GM19463 (cell line): Measurements from ENCODE around the gene CYB5R3.
"Not testable (repeated sequence)": the region's sequence is repeated elsewhere in the genome, so short reads cannot be mapped to it uniquely, and the experiment has no call there.

ENCODE experiments used
- ATAC-seq: cut with Tn5 transposase; IDR thresholded peaks from one replicate; pipeline ENCODE4 v1.9.1; 2021; ENCODE audit warnings: mild to moderate bottlenecking, moderate library complexity; ENCODE audit not compliant: unreplicated experiment

CYB5R3 gene

DNA sequence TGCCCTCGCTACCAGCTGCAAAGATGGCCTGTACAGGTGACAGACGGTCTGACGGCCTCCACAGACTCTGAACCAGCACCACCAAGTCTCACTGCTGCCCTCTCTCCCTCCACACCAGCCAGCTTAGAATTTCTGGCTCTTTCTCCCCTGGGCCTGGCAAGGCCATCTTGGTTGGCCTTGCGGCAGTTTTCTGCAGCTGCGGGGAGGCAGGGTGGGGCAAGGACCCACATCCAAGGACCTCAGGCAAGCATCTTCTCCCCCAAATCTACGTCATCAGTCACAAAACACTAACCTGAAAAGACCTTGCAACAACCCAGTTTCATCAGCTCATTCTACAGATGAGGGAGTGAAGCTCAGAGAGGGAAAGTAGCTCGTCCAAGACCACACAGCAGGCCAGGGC, 22.8 kb downstream of the CYB5R3 start:
- ATAC-seq = no peak

DNA sequence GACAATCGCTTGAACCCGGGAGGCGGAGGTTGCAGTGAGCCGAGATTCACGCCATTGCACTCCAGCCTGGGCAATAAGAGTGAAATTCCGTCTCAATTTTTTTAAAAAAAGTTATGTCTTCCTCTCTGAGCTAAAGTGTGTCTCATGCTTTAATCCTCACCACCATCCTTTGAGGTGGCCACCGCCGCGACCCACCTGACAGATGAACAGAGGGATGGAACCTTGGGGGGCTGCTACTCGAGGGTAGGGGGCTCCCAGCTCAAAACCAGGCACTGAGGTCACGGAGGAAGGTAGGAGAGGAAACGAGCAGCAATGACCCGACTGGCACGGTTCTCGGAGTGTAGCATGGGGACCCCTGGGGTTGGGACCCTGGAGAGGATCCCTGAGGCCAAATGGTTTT, 23.8 kb downstream of the CYB5R3 start:
- ATAC-seq = no peak

DNA sequence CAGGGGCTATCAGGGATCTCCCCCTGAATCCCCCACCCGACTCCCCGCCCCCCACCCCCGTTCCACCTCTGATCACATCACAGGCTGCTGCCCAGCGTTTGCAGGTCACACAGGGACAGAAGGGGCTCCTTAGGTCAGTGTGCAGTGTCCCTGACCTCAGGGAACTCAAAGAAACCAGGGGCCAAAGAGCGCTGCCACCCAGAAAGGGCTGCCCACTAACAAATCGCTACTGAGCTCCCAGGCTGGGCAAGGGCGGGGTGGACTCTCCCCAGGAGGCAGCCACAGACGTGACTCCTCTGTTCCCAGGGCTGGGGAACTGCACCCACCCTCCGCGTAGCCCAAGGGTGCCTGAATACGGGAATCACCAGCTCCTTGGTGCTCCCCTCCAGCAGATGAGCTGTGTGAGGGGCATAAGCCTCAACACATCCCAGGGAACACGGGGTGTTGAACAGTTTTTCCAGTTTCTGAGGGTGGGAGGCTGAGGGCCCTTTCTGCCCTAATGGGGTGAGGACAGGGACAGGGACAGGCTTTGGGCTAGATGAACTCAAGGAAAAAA, 24.6 kb downstream of the CYB5R3 start:
- ATAC-seq = no peak

DNA sequence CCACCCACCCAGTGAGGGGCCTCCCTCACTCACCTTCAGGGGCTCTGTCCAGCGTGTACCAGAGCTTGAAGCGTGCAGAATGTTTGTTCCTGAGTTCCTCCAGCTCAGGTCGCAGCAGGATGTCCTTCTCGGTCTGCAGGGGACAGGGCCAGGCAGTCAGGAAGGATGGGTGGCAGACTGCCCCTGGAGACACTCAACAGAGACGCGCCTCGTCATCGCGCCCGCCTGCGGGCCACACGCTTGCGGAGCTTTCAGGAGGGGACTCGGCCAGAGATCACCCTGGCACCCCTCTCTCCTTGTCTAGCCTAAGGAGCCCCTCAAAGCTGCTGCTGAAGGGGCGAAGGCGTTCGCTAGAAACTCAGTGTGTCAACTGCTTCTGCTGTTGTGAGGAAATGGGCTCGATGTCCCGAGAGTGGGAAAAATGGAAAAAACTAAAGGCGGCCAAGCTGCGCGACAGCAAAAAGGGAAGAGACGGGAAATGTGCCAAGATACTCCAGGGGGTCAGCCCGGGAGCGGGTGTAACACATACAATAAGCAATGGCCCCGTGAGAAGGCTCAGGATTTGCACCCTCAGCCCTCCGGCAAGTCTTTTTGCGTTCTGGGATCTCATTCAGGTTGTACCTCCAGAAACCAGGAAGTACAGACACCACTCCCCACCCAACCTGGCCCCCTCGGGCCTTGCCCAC, 25.3 kb downstream of the CYB5R3 start:
- no peak for ATAC-seq

DNA sequence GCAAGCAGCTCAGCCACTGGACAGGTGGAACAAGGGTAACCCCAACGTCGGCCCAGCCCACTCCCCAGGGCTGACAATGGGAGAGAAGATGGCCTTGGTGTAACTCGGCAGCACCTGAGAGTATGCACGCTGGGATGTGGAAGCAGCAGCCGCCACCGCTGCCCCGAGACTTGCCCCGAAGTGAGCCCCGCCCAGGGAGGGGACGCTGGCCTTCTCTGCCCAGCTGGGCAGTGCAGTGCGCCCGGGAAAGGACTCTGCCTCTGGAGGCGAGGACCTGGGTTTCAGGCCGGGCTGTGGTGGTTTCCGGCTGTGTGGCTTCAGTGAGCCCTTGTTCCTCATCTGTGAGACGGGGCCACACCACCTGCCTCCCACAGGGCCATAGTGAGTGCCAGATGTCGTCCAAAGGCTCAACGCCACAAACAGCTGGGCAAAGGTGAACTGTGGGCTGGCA, 25.9 kb downstream of the CYB5R3 start:
- no peak for ATAC-seq

DNA sequence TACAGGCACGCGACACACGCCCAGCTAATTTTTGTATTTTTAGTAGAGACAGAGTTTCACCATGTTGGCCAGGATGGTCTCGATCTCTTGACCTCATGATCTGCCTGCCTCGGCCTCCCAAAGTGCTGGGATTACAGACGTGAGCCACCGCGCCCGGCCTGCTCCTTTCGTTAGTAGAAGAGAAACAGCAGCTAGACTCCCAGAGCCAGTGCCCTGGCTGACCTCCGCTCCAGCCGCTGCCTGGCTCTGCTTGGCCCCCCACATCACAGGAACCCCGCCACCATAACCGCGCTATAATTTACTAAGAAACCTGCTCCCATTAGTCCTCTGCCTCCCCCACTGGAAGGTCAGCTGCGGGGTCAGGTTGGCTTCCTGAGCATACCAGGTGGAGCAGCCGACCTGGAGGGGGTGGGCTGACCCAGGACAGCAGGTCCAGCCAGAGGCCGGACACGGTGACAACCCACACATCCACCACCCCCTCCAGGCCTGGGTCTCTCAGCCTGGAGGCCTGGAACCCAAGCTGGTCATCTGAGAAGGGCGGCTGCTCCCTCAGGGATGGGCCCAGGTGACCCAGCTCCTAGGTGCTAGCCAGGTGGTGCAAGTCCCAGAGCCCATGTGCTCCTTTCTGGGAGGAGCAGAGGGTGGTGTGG, 27.0 kb downstream of the CYB5R3 start:
- no peak for ATAC-seq

DNA sequence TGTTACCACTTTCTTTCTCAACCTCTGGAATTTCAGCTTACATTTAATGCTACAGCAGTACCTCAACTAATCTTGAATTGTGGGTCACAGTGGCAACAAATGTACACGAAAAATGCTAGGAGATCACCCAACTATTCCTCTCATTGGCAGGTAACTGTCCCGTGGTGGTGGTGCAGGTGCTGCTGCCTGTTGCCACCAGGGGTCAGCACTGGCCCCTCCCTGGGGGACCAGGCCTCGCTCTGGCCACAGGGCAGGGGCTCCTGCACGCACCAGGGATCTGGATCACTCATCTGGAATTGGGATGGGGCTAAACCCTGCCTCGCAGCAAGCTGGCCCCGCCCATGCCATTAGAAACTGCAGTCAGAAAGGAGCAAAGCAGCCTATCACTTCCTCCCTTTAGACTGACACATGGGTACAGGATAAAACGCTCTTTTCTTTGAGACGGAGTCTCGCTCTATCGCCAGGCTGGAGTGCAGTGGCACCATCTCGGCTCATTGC, 27.6 kb downstream of the CYB5R3 start:
- peak; percentile 53 for ATAC-seq

DNA sequence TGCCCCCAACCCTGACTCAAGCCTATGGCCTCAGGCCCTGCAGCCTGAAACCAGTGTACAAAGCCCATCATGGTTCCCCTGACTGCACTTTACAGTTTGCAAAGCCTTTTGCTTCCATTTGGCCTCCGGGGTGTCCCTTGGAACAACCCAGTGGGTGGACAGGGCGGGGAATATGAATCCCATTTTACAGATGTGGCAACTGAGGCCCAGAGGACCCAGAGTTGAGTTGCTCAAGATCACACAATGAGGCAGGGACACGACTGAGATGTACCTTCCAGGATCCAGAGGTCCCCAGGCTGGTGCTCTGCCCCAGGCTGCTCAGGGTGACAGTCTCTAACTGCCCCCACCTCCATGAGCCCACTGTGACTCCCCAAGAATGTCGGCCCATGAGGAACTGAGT, 29.1 kb downstream of the CYB5R3 start:
- no peak for ATAC-seq

DNA sequence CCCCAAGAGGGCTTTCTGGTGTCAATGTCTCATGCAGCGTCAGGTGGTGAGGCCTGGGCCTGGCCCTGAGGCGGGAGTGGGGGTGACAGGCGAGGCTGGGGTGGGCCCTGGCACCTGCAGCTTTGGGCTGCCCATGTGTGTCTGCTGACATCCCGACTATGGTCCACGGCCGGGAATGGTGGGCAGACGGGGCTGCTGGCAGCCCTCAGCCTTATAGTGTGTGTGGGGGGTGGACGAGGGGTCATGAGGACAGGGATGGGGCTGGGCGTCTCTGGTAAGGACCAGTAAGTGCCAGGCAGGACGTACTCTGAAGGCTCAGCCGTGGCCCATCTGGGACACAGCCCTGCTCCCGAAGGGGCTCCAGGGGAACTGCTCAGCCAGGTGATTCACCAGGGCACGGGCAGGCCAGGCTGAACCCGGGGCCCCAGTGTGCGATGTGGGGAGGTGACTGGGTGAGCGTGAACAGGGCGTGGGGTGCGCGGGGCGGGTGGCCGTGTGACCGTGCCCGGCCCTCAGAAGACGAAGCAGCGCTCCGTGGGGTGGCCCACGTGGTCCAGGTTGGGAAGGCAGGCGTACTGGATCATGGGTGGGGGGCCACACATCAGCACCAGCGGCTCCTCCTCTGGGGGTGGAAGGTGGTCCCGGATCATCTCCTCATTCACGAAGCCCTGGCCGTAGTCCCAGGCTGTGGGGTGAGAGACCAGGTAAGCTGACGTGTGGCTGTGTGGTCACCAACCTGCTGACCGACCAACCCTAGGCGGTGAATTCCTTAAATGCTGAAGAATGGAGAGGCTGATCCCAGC, 29.7 kb downstream of the CYB5R3 start:
- no peak for ATAC-seq

DNA sequence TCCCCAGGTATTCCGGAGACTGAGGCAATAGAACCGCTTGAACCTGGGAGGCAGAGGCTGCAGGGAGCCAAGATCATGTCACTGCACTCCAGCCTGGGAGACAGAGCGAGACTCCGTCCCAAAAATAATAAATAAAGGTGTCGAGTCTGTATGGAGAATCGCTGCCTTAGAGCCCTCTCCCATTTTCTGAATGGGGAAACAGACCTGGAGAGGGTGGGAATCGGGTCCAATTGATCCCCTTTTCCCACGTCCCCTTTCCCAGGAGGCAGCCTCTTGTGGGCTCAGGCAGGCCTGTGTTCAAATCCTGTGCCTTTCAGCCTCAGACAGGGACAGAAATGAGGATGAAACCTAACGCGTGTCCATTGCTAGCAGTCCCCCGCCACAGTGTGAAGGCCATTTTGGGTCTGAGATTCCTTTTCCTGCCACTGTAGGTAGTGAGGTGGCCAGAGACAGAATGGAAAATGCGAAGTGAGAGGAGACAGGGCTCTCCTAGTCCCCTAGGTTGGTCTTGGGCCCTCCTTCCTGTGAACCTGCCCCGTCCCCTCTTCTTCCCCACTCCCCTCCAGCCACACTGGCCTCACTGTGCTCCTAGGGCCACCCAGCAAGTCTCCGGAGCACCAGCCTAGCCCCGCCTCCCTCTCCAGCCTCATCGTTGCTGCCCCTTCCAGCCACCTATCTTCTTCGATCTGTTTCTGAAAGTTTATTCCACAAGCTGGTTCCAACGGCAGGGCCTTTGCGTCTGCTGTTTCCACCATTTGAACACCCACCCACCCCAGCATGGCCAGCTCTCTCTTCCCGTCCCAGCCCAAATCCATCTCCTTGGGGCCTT, 31.8 kb downstream of the CYB5R3 start:
- ATAC-seq = no peak

DNA sequence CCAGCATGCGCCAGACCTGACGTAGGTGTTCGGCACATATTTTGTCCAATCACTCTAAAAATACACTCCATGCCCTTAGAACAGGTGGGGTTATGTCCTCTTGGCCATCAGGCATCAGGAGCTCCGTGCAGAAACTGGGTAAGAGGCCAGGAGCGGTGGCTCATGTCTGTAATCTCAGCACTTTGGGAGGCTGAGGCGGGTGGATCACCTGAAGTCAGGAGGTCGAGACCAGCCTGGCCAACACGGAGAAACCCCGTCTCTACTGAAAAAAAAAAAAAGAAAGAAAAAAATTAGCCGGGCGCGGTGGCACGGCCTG, 33.4 kb downstream of the CYB5R3 start:
- ATAC-seq = not testable (repeated sequence)

DNA sequence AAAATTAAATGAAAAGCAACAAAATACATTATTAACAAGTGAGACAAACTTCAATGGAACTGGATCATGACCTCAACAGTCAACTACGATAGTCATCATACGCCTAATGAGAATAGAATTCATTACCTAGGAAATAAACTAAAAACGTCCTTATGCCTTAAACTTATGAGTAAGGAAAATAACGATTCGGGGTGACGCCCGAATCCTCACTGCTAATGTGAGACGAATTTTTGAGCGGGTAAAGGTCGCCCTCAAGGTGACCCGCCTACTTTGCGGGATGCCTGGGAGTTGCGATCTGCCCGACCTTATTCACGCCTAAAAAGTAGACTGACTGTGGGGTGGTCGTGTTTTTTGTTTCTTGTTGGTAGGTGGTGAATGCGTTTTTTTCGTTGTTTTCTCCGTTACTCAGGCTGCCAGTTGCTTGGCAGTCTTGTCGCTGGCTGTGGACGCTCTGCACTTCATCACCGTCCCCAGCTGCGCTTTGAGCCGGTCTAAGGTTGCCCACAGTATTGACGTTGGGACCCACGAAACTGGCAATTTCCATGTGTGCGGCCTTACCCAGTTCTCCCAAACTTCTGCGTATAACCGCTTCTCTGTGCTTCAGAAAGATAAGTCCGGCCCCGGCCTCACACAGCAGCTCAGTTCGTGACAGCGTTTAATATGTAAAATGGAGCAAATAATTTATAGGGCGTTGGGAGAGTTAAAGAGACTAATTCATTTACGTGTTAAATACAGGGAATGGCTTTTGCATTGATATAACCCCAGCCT, 33.9 kb downstream of the CYB5R3 start:
- ATAC-seq = peak; percentile 61

DNA sequence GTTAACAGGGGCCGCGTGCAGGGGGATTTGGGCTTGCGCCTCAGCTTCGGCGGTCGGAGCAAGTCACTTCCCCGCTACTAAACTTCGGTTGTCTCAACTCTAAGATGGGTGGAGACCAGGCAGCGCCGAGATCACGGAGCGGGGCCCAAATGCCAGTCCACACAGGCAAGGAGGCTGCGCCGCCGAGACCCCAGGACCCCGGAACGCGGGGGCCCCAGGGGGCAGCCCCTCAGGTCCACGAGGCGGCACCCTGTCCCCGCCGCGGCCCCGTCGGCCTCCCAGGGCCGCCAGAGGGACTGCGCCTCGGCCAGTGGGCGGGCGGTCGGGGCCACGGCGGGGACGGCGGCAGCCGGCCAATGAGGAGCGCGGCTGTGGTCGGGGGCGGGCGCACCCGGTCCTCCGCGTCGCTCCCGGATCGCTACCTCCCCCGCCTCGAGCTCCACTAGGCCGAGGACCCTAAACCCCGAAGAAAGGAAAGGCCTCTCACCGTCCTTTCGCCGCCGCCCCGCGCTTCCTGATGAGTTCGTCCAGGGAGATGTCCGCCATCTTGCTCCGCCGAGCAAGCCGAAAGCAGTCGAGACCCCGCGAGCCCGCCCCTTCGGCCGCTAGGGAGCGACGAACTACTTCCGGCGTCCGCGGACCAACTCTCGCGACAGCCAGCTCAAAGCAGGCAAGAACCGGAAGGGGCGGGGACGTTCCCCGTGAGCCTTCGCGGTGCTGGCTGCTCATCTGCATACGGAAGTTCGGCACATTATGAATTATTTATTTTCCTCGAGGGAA, 34.7 kb downstream of the CYB5R3 start, which contains the start of gene POLDIP3:
Gene POLDIP3, minus strand, starts transcription at position 572 of the 780 bp plus-strand sequence. Its CDS starts 26 bp downstream, at position 546.
- peak; percentile 65 for ATAC-seq

DNA sequence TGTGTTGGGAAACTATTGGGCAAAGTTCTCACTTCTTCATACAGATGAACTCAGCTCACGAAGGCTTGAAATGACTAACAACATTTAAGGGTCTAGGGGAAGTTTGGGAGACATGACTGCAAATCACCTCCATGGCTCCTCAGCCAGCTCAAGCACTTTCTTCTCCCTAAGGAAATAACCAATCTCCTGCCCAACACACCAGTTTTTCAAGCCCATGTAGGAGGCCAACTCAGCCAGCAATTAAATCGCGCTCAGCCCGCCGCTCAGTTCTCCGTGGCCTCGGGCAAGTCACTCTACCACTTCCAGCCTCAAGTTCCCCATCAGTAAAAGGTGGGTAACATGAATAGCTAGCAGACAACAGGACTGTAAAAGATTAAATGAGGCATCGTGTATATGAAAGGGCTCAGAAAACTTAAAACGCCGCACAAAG, 35.3 kb downstream of the CYB5R3 start:
- no peak for ATAC-seq

DNA sequence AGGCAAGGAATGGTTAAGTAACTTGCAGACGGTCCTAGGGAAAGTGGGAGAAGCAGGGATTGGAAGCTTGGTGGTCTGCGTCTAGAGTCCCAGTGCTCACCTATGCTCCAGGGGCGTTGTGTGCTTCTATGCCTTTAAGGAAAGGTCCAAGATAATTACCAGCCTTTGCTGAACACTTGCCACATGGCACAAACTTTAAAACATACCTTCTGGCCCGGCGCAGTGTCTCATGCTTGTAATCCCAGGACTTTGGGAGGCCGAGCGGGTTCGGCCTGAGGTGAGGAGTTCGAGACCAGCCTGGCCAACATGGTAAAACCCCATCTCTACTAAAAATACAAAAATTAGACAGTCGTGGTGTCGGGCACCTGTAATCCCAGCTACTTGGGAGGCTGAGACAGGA, 36.9 kb downstream of the CYB5R3 start:
- no peak for ATAC-seq

DNA sequence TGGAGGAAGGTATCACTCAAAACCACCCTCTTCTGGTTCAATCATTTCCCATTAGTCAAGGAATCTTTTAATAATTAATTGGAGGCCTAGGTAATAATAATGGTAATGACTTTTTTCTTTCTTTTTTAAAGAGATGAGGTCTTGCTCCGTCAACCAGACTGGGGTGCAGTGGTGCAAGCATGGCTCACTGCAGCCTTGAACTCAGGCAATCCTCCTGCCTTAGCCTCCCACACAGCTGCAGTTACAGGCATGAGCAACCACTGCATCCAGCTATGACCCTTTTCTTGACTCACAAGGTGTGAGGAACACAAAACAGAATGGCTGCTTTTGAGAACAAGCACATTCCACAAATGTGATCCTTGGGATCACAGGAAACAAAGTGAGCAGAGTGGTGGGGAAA, 38.1 kb downstream of the CYB5R3 start:
- no peak for ATAC-seq

DNA sequence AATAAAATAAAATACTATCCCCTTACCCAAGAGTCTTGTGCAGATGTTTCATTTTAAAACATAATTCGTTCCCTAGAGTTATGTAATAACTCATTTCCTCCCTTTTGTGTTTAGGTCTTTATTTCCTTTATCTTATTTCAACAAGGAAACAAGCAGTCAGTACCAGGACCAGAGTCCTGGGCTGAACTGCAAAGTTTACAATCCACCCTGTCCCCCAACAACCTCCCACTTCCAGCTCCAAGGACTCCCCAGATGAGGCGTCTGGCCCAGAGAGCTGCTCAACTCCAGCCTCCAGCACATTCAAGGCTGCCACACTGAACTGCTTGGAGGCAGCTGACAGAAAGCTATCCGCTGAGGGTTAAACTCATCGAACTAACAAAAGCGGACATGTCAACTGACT, 39.0 kb downstream of the CYB5R3 start:
- ATAC-seq = no peak

DNA sequence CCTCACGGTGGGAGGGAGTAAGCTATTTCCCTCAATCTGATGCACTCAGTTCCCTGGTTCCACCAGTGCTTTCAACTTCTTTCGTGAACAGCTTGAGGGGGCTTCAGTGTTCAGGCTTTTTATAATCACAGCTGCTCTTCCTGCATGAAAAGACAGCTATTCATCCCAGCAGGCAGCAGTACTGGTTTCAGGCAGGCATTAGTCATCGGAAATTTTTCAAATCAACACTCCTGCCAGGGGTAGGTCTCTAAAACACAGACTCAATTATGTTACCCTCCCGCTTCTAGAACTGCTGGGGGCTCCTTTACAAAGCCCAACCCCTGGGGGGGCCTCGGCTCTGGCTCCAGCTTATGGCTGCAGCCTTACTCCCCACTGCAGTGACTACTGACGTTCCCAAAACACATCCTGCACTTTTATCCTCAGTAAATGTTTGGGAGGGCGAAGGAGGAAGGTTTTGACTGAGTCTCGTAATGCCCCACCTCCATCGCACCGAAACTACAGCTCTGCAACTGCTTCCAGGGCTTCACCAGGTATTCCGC, 40.3 kb downstream of the CYB5R3 start:
- no peak for ATAC-seq
